ENCODE measurements around the gene FAM83G. TPM values are rescaled to one million over a fixed set of nuclear protein-coding genes. Genes with fewer than 3 reads are reported as not detected.

Gene FAM83G

GRCh38 chr17:18919963-18920362 lies 84.6 kb downstream of the FAM83G start:
- Histone ChIP-seq H3K4me2 (ENCODE audit: low read length, poor library complexity, severe bottlenecking) (no peak overlapping the region), H2BK5ac (ENCODE audit: low read depth, low read length, poor library complexity, severe bottlenecking) (no peak overlapping the region), H2BK15ac (ENCODE audit: low read depth, poor library complexity, severe bottlenecking) (no peak overlapping the region), H2AFZ (ENCODE audit: low read depth, low read length) (no peak overlapping the region), H3K23ac (ENCODE audit: low read length in 2 of 2) (no peak overlapping the region), H3K9ac (ENCODE audit: low read length) (no peak overlapping the region), H3K27ac (ENCODE audit: low read length, poor library complexity, severe bottlenecking) (no peak overlapping the region), H3K9me3 (ENCODE audit: control insufficient read depth, low read length) (no peaks in the 10 kb centered on the region), H4K8ac (ENCODE audit: low read length) (no peak overlapping the region), H3K14ac (ENCODE audit: low read length in 2 of 2) (no peak overlapping the region), H3K4me1 (ENCODE audit: control insufficient read depth, insufficient read depth, low read depth, low read length) (peaks cover 8% of the 10 kb centered on the region), H3K18ac (ENCODE audit: low read depth in 1 of 2, low read length in 2 of 2) (no peak overlapping the region), H2BK12ac (ENCODE audit: low read length in 2 of 2) (no peak overlapping the region), H2BK120ac (ENCODE audit: low read depth, low read length) (no peak overlapping the region), H4K91ac (ENCODE audit: low read length) (no peak overlapping the region), H3K79me1 (replicated peaks; ENCODE audit: low read length, poor library complexity, severe bottlenecking) (peaks cover 15% of the 10 kb centered on the region), H3K4ac (ENCODE audit: low read depth in 1 of 2, low read length in 2 of 2) (no peak overlapping the region), H3K27me3 (ENCODE audit: control insufficient read depth in 1 of 2, insufficient read depth in 1 of 2, low read length in 2 of 2) (no peaks in the 10 kb centered on the region), H2AK5ac (ENCODE audit: low read length, severe bottlenecking) (no peak overlapping the region), H3K36me3 (ENCODE audit: control insufficient read depth in 1 of 2, insufficient read depth in 2 of 2, low read depth in 1 of 2, low read length in 2 of 2) (peaks cover 10 to 22% of the 10 kb centered on the region in 2 experiments), H3K4me3 (ENCODE audit: insufficient read depth in 1 of 2, low read depth in 1 of 2, low read length in 2 of 2) (no peak overlapping the region)
- 88% methylated on average over 6 of the region's 6 CpGs for WGBS
- DNase-seq: no peak

Small RNA genes lying within 50 kb of the gene (small RNA-seq; reads per million reads assigned to genes)
- gene AC090286.3 (ENCODE audit: low read depth) (not detected), gene RF00324 (ENCODE audit: low read depth) (not detected)
